Measurements from ENCODE around the gene CERS1. TPM values are rescaled to one million over a fixed set of nuclear protein-coding genes. Genes with fewer than 3 reads are reported as not detected.

CERS1 gene
- total RNA-seq, 4 donors from 2014 or later = not detected

GRCh38 chr19:18858906-18859646 is 36.9 kb downstream of the CERS1 start:
- Histone ChIP-seq H3K36me3 (peaks cover 0 to 100% (median 0%) of the 10 kb centered on the region in 3 donors), H3K9me3 (no peaks in the 10 kb centered on the region), H3K4me1 (no peaks in the 10 kb centered on the region), H3K4me3 (no peak overlapping the region), H3K27me3 (no peaks in the 10 kb centered on the region), H3K27ac (no peak overlapping the region)
- TF ChIP-seq POLR2A (IDR thresholded peaks at IDR 0.05) (no peak), CTCF (IDR thresholded peaks at IDR 0.05) (no peak)
- peak in 1 of 3 donors; percentile 43 for DNase-seq

GRCh38 chr19:18857223-18857622 is 38.7 kb downstream of the CERS1 start:
- Histone ChIP-seq H3K27ac (no peak overlapping the region), H3K4me3 (no peak overlapping the region), H3K4me1 (no peaks in the 10 kb centered on the region), H3K36me3 (peaks cover 0 to 100% (median 0%) of the 10 kb centered on the region in 3 donors), H3K9me3 (no peaks in the 10 kb centered on the region), H3K27me3 (no peaks in the 10 kb centered on the region)
- TF ChIP-seq CTCF (IDR thresholded peaks at IDR 0.05) (no peak), POLR2A (IDR thresholded peaks at IDR 0.05) (no peak)
- DNase-seq = no peak

- no peaks in the 10 kb centered on the region for H3K4me1 ChIP-seq
- no peak overlapping the region for H3K27ac ChIP-seq
- H3K9me3 ChIP-seq = no peaks in the 10 kb centered on the region
- no peak for DNase-seq
- TF ChIP-seq POLR2A (IDR thresholded peaks at IDR 0.05) = no peak
- TF ChIP-seq CTCF (IDR thresholded peaks at IDR 0.05) = peak in 1 of 6 experiments; percentile 4
- H3K27me3 ChIP-seq = no peaks in the 10 kb centered on the region
- peaks cover 0 to 100% (median 0%) of the 10 kb centered on the region in 3 donors for H3K36me3 ChIP-seq
- H3K4me3 ChIP-seq = no peak overlapping the region
Observed at GRCh38 chr19:18856385-18857126, 39.4 kb downstream of the CERS1 start.

- no peak for TF ChIP-seq POLR2A (IDR thresholded peaks at IDR 0.05)
- no peak for TF ChIP-seq CTCF (IDR thresholded peaks at IDR 0.05)
- Histone ChIP-seq H3K4me3 (no peak overlapping the region), H3K27ac (no peak overlapping the region), H3K4me1 (no peaks in the 10 kb centered on the region), H3K27me3 (no peaks in the 10 kb centered on the region), H3K9me3 (no peaks in the 10 kb centered on the region), H3K36me3 (peaks cover 0 to 99% (median 0%) of the 10 kb centered on the region in 3 donors)
- no peak for DNase-seq
Observed at GRCh38 chr19:18855647-18856384, 40.1 kb downstream of the CERS1 start.

- H3K27me3 ChIP-seq = no peaks in the 10 kb centered on the region
- DNase-seq = no peak
- no peak overlapping the region for H3K27ac ChIP-seq
- no peaks in the 10 kb centered on the region for H3K9me3 ChIP-seq
- no peak for TF ChIP-seq CTCF (IDR thresholded peaks at IDR 0.05)
- TF ChIP-seq POLR2A (IDR thresholded peaks at IDR 0.05) = no peak
- peaks cover 0 to 5% (median under 1%) of the 10 kb centered on the region in 4 donors for H3K4me1 ChIP-seq
- no peak overlapping the region for H3K4me3 ChIP-seq
- H3K36me3 ChIP-seq = peaks cover 0 to 99% (median 0%) of the 10 kb centered on the region in 3 donors
Observed at GRCh38 chr19:18854982-18855381, 41.0 kb downstream of the CERS1 start.
